GM06990 (cell line): ENCODE data around the gene C15orf39.

Experiments used
- DNase-seq: peaks from one replicate; pipeline ENCODE4 v3.0.0-alpha.2; 2011; ENCODE audit not compliant: insufficient read length; ENCODE audit errors: extremely low read depth
- H3K27me3 ChIP-seq: replicated peaks from 2 replicates; pipeline ENCODE4 v1.6.0; 2011; ENCODE audit warnings: low read length; ENCODE audit not compliant: control insufficient read depth, insufficient read depth
- H3K36me3 ChIP-seq: 2 replicates; pipeline ENCODE4 v1.5.1; 2011; ENCODE audit warnings: low read length; ENCODE audit not compliant: control insufficient read depth, insufficient read depth
- H3K4me3 ChIP-seq: replicated peaks from 2 replicates; pipeline ENCODE4 v1.5.1; 2011; ENCODE audit warnings: low read depth, mild to moderate bottlenecking, control low read depth, low read length
- CTCF ChIP-seq: IDR thresholded peaks from 2 replicates; pipeline ENCODE4 v1.5.1; 2011; ENCODE audit warnings: low read length, control low read depth, mild to moderate bottlenecking, inconsistent platforms; ENCODE audit not compliant: insufficient read depth, poor library complexity, severe bottlenecking

C15orf39 gene

GRCh38 chr15:75209289-75209676, 7.6 kb downstream of the C15orf39 start:
- H3K36me3 ChIP-seq, result peaks cover 88% of the 10 kb centered on the region
- H3K4me3 ChIP-seq, result no peak overlapping the region
- H3K27me3 ChIP-seq, result no peaks in the 10 kb centered on the region
- TF ChIP-seq CTCF, result no peak
- DNase-seq, result no peak

DNA sequence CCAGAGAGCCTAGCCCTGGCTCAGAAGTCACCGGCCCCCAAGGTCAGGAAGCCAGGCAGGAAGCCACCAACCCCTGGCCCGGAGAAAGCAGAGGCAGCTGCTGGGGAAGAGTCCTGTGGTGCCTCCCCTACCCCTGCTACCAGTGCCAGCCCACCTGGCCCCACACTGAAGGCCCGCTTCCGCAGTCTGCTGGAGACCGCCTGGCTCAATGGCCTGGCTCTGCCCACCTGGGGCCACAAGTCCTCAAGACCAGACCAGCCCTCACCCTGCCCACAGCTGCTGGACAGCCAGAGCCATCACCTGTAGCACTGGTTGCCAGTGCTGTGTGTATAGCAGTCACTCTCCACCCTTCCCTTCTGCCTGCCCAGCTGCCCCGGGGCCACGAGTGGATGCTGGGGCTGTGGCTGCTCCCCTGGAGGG, 9.1 kb downstream of the C15orf39 start:
- no peak for TF ChIP-seq CTCF
- H3K27me3 ChIP-seq, result no peaks in the 10 kb centered on the region
- H3K36me3 ChIP-seq, result peaks cover 85% of the 10 kb centered on the region
- DNase-seq, result no peak
- no peak overlapping the region for H3K4me3 ChIP-seq

GRCh38 chr15:75211436-75212199, 9.9 kb downstream of the C15orf39 start:
- no peak for DNase-seq
- no peak for TF ChIP-seq CTCF
- H3K4me3 ChIP-seq, result no peak overlapping the region
- peaks cover 78% of the 10 kb centered on the region for H3K36me3 ChIP-seq
- H3K27me3 ChIP-seq, result no peaks in the 10 kb centered on the region

DNA sequence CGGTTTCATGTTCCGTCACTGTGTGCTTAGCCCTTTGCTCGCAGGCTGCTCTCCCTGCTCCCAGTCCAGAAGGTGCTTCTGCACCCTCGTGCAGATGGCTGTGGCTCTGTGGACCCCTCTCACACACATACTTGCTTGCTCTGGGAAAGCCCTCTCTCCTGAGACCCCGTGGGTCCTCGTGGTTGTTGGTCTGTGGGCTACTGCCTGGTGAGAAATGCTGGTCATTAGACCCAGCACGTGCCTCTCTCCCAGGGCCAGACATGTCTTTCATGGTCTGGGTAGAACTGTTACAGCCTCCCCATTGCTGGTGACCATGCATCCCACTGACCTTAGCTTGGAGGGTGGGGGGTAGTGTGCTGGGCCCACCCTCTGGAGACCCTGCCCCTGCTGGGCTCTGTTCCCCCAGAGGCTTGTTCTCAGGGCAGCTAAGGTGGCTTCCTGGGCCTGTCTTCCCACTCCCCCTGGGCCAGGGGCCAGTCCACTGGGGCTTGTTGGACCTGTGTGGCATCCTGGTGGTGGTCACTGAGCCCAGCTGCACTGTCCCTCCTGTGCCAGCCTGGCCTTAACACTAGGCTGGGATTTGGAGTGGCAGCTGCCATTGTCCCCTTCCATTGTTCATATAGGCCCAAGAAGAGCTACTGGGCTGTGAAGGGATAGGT, 10.6 kb downstream of the C15orf39 start:
- Histone ChIP-seq H3K27me3 (no peaks in the 10 kb centered on the region), H3K4me3 (no peak overlapping the region), H3K36me3 (peaks cover 71% of the 10 kb centered on the region)
- TF ChIP-seq CTCF, result no peak
- DNase-seq, result no peak

DNA sequence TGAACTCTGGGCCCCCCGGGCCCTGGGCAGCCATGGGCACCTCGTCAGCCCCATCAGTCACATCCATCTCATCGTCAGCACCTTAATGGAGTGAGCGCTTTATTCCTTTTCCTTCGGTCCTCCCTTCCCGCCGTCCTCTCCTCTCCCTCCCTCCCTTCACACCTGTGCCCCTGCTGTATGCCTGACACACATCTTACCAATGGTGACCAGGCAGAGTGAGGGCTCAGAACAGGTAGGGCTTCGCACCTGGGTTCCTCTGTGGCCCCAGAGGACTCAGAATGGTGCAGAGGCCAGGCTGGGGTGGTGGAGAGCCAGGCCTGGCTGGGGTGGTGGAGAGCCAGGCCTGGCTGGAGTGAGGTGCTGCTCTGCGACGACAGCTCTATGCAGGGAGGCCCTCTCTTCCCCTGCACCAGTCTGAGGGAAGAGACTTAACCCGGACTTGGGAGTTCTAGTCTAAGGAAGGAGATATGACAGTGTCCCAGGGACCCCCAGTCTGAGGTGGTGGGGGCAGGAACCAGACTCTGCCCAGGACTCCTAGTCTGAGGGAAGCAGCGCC, 11.6 kb downstream of the C15orf39 start:
- Histone ChIP-seq H3K4me3 (no peak overlapping the region), H3K36me3 (peaks cover 62% of the 10 kb centered on the region), H3K27me3 (no peaks in the 10 kb centered on the region)
- no peak for DNase-seq
- no peak for TF ChIP-seq CTCF
